ENCODE results near the gene TNRC18.

Gene TNRC18

DNA sequence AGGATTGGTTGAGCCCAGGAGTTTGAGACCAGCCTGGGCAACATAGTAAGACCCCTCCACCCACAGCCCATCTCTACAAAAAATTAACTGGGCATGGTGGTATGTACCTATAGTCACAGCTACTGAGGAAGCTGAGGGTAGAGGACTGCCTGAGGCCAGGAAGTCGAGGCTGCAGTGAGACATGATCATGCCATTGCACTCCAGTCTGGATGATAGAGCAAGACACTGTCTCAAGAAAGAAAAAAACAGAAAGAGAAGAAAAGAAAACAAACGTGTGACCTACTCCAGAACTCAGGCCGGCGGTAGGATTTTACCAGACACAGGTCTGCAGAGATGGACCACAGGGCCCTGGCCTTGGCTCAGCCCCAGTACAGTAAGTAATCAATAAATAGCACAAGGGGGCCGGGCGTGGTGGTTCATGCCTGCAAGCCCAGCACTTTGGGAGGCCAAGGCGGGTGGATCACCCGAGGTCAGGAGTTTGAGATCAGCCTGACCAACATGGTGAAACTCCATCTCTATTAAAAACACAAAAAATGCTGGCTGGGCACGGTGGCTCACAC, 35.4 kb upstream of the TNRC18 start:
- no peaks in the 10 kb centered on the region for H3K9me3 ChIP-seq (ENCODE audit: insufficient read depth, low read length, severe bottlenecking)
- H3K36me3 ChIP-seq (ENCODE audit: insufficient read depth, low read length) = no peaks in the 10 kb centered on the region
- TF ChIP-seq, protein P1, sequence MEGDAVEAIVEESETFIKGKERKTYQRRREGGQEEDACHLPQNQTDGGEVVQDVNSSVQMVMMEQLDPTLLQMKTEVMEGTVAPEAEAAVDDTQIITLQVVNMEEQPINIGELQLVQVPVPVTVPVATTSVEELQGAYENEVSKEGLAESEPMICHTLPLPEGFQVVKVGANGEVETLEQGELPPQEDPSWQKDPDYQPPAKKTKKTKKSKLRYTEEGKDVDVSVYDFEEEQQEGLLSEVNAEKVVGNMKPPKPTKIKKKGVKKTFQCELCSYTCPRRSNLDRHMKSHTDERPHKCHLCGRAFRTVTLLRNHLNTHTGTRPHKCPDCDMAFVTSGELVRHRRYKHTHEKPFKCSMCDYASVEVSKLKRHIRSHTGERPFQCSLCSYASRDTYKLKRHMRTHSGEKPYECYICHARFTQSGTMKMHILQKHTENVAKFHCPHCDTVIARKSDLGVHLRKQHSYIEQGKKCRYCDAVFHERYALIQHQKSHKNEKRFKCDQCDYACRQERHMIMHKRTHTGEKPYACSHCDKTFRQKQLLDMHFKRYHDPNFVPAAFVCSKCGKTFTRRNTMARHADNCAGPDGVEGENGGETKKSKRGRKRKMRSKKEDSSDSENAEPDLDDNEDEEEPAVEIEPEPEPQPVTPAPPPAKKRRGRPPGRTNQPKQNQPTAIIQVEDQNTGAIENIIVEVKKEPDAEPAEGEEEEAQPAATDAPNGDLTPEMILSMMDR (IDR thresholded peaks at IDR 0.05; ENCODE audit: borderline replicate concordance, extremely low read depth, low read length, poor library complexity, severe bottlenecking) = no peak
- TF ChIP-seq EZH2 (IDR thresholded peaks at IDR 0.05; ENCODE audit: borderline replicate concordance, low read depth, low read length, severe bottlenecking) = no peak
- no peaks in the 10 kb centered on the region for H3K27me3 ChIP-seq (ENCODE audit: insufficient read depth, low read length, poor library complexity)
- no peaks in the 10 kb centered on the region; the same call in 1 of the 2 replicates for H4K20me1 ChIP-seq (ENCODE audit: insufficient read depth, low read length)
- H3K27ac ChIP-seq (ENCODE audit: low read length) = no peak overlapping the region
- no peak overlapping the region for H3K9ac ChIP-seq (ENCODE audit: low read depth, low read length)
- H3K4me3 ChIP-seq (ENCODE audit: low read depth in 1 of 2, low read length in 2 of 2) = no peak overlapping the region
- ATAC-seq (ENCODE audit: insufficient read depth, low read depth) (no peak), DNase-seq (no peak)
- H3K4me1 ChIP-seq (ENCODE audit: insufficient read depth, low read length) = no peaks in the 10 kb centered on the region
- H2AFZ ChIP-seq (ENCODE audit: low read depth, low read length) = no peak overlapping the region
- no peaks in the 10 kb centered on the region for H3K79me2 ChIP-seq (ENCODE audit: insufficient read depth, low read length)
- no peak overlapping the region for H3K4me2 ChIP-seq (ENCODE audit: insufficient read depth, low read length)

- H3K4me3 ChIP-seq (ENCODE audit: low read depth in 1 of 2, low read length in 2 of 2) = no peak overlapping the region
- no peaks in the 10 kb centered on the region for H3K27me3 ChIP-seq (ENCODE audit: insufficient read depth, low read length, poor library complexity)
- no peak overlapping the region for H3K4me2 ChIP-seq (ENCODE audit: insufficient read depth, low read length)
- no peaks in the 10 kb centered on the region for H3K9me3 ChIP-seq (ENCODE audit: insufficient read depth, low read length, severe bottlenecking)
- TF ChIP-seq, protein P1 (IDR thresholded peaks at IDR 0.05; ENCODE audit: borderline replicate concordance, extremely low read depth, low read length, poor library complexity, severe bottlenecking) = no peak
- no peak for TF ChIP-seq EZH2 (IDR thresholded peaks at IDR 0.05; ENCODE audit: borderline replicate concordance, low read depth, low read length, severe bottlenecking)
- DNase-seq (no peak), ATAC-seq (ENCODE audit: insufficient read depth, low read depth) (no peak)
- H3K27ac ChIP-seq (ENCODE audit: low read length) = no peak overlapping the region
- no peaks in the 10 kb centered on the region; the same call in 1 of the 2 replicates for H4K20me1 ChIP-seq (ENCODE audit: insufficient read depth, low read length)
- H3K9ac ChIP-seq (ENCODE audit: low read depth, low read length) = no peak overlapping the region
- H3K79me2 ChIP-seq (ENCODE audit: insufficient read depth, low read length) = no peaks in the 10 kb centered on the region
- H3K4me1 ChIP-seq (ENCODE audit: insufficient read depth, low read length) = no peaks in the 10 kb centered on the region
- no peak overlapping the region for H2AFZ ChIP-seq (ENCODE audit: low read depth, low read length)
- H3K36me3 ChIP-seq (ENCODE audit: insufficient read depth, low read length) = no peaks in the 10 kb centered on the region
Measured at GRCh38 chr7:5457245-5457735, 33.7 kb upstream of the TNRC18 start.

GRCh38 chr7:5456409-5456808, 32.8 kb upstream of the TNRC18 start:
- no peaks in the 10 kb centered on the region for H3K36me3 ChIP-seq (ENCODE audit: insufficient read depth, low read length)
- peaks cover 4% of the 10 kb centered on the region; the same call in 1 of the 2 replicates for H4K20me1 ChIP-seq (ENCODE audit: insufficient read depth, low read length)
- H3K9ac ChIP-seq (ENCODE audit: low read depth, low read length) = no peak overlapping the region
- no peaks in the 10 kb centered on the region for H3K9me3 ChIP-seq (ENCODE audit: insufficient read depth, low read length, severe bottlenecking)
- no peak for TF ChIP-seq EZH2 (IDR thresholded peaks at IDR 0.05; ENCODE audit: borderline replicate concordance, low read depth, low read length, severe bottlenecking)
- TF ChIP-seq, protein P1 (IDR thresholded peaks at IDR 0.05; ENCODE audit: borderline replicate concordance, extremely low read depth, low read length, poor library complexity, severe bottlenecking) = no peak
- H2AFZ ChIP-seq (ENCODE audit: low read depth, low read length) = no peak overlapping the region
- H3K27ac ChIP-seq (ENCODE audit: low read length) = no peak overlapping the region
- H3K4me2 ChIP-seq (ENCODE audit: insufficient read depth, low read length) = no peak overlapping the region
- no peaks in the 10 kb centered on the region for H3K79me2 ChIP-seq (ENCODE audit: insufficient read depth, low read length)
- H3K27me3 ChIP-seq (ENCODE audit: insufficient read depth, low read length, poor library complexity) = no peaks in the 10 kb centered on the region
- ATAC-seq (ENCODE audit: insufficient read depth, low read depth) (no peak), DNase-seq (no peak)
- H3K4me1 ChIP-seq (ENCODE audit: insufficient read depth, low read length) = no peaks in the 10 kb centered on the region
- H3K4me3 ChIP-seq (ENCODE audit: low read depth in 1 of 2, low read length in 2 of 2) = no peak overlapping the region

All from DND-41 (cell line).